GM19452 (cell line): Measurements from ENCODE around the gene FRG2C.
"Not testable (repeated sequence)": the region's sequence is repeated elsewhere in the genome, so short reads cannot be mapped to it uniquely, and the experiment has no call there.

ENCODE experiments used
- ATAC-seq: cut with Tn5 transposase; IDR thresholded peaks from one replicate; pipeline ENCODE4 v1.9.1; 2021; ENCODE audit not compliant: unreplicated experiment

FRG2C gene

DNA sequence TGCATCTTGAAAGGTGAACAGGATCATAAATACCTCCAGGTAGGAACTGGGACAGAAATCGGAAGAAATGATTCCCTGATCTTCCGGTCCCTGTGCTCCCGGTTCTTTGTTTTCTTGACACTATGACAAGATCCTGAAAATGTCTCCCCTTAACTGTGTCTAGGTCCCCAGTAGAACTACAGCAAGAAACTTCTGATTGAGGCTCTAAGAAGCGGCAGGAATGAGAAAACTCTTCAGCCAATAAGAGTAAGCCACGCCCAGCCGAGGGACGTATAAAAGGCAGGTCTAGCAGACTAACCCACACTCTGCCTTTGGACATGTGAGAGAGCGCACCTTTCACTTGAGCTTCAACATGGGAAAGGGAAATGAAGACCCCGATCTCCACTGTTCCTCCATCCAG lies at the start of gene FRG2C:
TSS of gene FRG2C (plus strand) at position 301 of the 400 bp plus-strand sequence. CDS start at position 353, 52 bp downstream.
- not testable (repeated sequence) for ATAC-seq

GRCh38 chr3:75618666-75619305 lies 45.3 kb upstream of the FRG2C start:
- ATAC-seq = not testable (repeated sequence)

GRCh38 chr3:75619481-75620031 lies 44.6 kb upstream of the FRG2C start:
- ATAC-seq = not testable (repeated sequence)

GRCh38 chr3:75621772-75622171 lies 42.4 kb upstream of the FRG2C start:
- not testable (repeated sequence) for ATAC-seq

DNA sequence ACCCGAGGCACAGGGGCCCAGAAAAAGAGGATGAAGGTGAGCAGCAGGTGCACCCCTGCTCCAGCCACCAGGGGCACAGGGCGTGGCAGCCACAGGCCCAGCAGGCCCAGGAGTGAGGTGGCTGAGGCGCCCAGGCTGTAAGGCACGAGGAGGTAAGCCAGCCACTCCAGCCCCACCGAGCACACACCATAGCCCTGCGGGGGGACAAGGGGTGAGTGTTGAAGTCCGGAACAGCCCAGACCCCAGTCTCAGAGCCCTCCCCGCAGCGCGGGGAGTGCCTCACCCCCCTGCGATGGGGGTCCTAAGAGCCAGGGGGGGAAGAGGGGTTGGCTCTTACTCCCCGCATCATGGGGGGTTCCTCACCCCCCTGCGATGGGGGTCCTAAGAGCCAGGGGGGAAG lies 40.5 kb upstream of the FRG2C start:
- not testable (repeated sequence) for ATAC-seq

DNA sequence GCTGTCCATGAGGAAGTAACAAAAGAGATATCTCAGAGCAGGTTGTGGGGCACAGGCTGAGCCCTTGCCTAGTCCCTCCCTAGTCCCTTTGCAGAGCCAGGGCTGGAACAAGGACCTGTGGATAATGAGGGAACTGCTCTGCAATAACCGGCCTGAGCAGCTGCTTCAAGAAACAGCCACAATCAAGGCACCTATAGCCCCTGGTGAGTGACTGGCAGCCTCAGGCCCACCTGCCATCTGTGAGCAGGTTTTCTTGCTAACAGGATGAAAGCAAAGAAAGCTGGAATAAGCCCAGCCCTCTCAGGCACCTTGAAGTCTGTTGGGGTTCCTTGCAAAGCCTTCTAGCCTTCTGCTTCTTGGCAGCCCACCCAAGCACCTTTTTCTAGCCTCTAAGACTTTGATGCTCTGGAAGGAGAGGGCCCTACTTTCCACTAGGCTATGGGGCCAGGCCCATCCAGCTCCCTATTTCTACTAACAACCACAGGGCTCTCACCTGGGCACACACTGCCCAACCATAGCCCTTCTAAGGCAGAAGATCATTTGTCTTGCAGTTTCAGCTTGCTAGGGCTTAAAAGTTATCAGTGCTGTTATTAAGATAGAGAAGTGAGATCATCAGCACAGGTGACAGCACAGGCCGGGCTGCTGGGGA lies 33.1 kb upstream of the FRG2C start:
- not testable (repeated sequence) for ATAC-seq

DNA sequence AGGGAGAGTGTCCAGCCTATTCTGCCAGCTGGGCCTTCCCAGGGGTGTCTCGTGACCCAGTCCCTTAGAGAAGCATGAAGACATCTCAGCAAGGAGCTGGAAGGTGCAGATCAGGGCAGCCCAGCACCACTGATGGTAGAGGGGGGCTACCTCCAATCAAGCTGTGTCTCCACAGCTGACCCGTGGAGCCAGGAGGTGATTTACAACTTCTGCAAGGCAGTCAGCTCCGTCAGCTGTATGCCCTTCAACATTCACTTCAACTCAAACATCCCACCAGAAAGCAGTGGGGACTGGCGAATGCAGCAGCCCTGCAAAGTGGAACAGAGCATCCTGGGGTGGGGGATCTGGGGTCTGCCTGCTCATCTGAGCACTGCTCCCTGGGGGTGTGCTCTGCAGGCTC lies 32.6 kb upstream of the FRG2C start:
- ATAC-seq = no peak

GRCh38 chr3:75638947-75639346 lies 25.2 kb upstream of the FRG2C start:
- ATAC-seq = not testable (repeated sequence)

- not testable (repeated sequence) for ATAC-seq
These were observed 23.0 kb upstream of the FRG2C start for GRCh38 chr3:75641107-75641517.

GRCh38 chr3:75643031-75643800 lies 20.9 kb upstream of the FRG2C start:
- ATAC-seq = not testable (repeated sequence)

DNA sequence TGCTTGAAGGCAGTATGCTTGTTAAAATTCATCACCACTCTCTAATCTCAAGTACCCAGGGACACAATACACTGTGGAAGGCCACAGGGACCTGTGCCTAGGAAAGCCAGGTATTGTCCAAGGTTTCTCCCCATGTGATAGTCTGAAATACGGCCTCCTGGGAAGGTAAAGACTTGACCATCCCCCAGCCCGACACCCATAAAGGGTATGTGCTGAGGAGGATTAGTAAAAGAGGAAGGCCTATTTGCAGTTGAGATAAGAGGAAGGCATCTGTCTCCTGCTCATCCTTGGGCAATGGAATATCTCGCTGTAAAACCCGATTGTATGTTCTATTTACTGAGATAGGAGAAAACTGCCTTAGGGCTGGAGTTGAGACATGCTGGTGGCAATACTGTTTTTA lies 18.6 kb upstream of the FRG2C start:
- not testable (repeated sequence) for ATAC-seq

GRCh38 chr3:75650191-75650590 lies 13.9 kb upstream of the FRG2C start:
- ATAC-seq = no peak

GRCh38 chr3:75655101-75655904 lies 8.8 kb upstream of the FRG2C start:
- ATAC-seq = not testable (repeated sequence)

DNA sequence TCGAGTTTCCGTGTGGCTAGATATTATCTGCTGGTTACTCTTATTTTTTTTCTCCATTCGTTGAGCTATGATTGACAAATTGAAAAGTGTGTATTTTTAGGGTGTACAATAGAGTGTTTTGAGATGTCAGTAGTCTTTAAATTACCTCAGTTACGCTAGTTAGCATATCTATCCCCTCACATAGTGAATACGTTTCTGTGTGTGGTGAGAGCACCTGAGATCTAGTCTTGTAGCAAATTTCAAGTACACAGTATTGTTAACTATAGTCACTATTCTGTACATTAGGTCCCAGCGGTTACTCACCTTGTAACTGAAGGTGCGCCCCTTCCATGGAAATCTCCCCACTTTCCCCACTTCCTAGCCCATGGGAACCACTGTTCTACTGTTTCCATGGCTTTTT lies 8.2 kb upstream of the FRG2C start:
- ATAC-seq = not testable (repeated sequence)

DNA sequence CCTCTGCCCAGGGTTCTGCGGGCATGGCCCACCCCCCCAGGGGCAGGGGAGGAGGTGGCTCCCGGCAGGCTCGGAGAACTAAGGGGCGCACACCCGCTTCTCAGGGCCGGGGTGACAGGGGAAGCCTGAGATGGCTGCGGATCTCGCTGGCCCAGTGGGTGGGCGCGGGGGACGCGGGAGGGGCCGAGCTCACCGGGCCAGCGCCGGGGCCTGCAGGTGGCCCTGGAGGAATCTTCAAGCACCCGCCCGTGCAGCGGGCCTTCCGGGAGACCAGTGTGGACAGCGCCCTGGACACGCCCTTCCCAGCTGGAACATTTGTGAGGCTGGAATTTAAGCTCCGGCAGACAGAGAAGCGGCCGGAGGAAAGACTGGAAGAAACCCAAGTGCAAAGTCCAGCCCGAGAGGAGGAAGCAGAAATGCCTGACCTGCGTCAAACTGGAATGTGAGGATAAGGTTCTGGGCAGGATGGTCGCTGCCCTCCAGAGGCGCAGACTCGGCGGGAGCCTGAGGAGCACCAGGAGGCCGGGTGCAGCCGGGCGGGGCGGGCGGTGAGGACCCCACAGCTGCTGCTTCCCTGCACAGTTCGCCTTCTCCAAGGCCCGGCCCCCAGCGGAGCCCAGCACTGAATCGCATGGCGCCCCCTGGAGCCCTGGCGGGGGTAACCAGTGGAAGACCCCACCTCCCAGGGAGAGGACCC lies 5.6 kb upstream of the FRG2C start:
- not testable (repeated sequence) for ATAC-seq

GRCh38 chr3:75659108-75659433 lies 5.1 kb upstream of the FRG2C start:
- not testable (repeated sequence) for ATAC-seq

GRCh38 chr3:75665626-75666025 lies 1.5 kb downstream of the FRG2C start:
- ATAC-seq = not testable (repeated sequence)

DNA sequence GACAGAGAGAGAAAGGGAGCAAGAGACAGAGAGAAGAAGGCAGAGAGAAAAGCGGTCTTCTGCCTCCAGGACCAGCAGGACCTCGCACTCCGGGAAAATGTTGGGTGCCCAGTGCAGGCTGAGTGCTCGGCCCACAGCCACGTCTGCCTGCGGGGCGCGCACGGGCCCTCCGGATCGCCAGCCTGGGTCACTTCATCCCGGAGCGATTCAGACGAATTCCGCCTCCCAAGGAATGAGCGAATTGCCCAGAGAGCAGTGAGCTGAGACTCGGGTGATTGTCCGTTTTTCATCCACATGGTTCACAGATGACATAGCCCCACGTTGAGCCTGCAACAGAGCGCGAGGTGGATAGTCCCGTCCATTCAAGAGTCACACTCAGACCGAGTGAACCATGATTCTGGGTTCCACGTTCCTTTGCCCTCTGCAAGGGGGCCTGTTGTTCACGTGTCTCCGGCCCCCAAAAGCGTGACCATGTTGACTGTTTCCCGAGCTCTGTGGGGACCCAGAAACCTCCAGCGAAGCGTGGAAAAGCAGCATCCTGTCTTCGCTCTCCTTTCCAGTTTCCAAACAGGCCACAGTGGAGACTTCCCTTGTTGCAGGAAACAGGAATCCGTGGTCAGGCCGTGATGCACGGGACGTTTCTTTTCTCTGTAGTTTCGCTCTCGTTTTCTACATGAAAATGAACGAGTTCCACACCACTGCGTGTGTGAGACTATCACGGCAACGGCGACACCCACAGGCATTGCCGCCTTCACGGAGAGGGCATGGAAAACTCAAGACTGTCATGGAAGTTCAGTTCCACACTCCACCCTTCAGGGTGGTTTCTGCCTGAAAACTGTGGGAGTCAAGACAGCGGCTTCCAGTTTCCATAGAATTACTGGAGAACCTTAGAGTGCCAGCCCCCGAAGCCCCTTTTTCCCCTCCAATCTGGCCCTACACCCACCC lies 3.9 kb downstream of the FRG2C start:
- ATAC-seq = not testable (repeated sequence)

DNA sequence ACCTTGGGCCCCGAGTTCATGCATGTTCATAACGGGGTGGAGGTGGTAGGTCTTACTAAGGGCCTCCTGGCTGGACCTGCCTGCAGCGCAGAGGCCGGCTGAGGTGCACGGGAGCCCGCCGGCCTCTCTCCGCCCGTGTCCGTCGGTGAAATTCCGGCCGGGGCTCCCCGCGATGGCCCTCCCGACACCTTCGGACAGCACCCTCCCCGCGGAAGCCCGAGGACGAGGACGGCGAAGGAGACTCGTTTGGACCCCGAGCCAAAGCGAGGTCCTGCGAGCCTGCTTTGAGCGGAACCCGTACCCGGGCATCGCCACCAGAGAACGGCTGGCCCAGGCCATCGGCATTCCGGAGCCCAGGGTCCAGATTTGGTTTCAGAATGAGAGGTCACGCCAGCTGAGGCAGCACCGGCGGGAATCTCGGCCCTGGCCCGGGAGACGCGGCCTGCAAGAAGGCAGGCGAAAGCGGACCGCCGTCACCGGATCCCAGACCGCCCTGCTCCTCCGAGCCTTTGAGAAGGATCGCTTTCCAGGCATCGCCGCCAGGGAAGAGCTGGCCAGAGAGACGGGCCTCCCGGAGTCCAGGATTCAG lies 4.7 kb downstream of the FRG2C start:
- ATAC-seq = not testable (repeated sequence)
